ENCODE results near the gene CD40.

CD40 gene

DNA sequence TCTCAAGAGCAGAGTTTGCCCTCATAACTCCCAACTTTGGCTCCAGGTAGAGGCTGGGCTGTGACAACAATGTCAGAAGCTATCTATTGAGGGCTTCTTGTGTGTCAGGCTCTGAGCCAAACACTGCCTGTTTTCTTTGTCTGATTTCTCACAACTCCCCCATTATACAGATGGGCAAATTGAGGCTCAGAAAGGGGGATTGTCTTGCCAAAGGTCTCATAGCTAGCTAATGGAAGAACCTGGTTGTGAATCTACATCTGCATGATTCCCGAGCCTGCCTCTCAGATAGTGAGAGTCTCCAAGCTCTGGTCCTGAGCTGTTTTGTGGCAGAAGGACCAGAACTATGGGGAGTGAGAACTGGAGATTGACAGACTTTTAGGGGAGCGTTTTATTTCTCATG lies 1.4 kb downstream of the CD40 start:
- ATAC-seq (ENCODE audit: insufficient read depth, low read depth) (no peak), DNase-seq (no peak)
- H3K4me3 ChIP-seq (ENCODE audit: low read depth in 1 of 2, low read length in 2 of 2) = no peak overlapping the region
- no peak for TF ChIP-seq EZH2 (IDR thresholded peaks at IDR 0.05; ENCODE audit: borderline replicate concordance, low read depth, low read length, severe bottlenecking)
- TF ChIP-seq, protein P1, sequence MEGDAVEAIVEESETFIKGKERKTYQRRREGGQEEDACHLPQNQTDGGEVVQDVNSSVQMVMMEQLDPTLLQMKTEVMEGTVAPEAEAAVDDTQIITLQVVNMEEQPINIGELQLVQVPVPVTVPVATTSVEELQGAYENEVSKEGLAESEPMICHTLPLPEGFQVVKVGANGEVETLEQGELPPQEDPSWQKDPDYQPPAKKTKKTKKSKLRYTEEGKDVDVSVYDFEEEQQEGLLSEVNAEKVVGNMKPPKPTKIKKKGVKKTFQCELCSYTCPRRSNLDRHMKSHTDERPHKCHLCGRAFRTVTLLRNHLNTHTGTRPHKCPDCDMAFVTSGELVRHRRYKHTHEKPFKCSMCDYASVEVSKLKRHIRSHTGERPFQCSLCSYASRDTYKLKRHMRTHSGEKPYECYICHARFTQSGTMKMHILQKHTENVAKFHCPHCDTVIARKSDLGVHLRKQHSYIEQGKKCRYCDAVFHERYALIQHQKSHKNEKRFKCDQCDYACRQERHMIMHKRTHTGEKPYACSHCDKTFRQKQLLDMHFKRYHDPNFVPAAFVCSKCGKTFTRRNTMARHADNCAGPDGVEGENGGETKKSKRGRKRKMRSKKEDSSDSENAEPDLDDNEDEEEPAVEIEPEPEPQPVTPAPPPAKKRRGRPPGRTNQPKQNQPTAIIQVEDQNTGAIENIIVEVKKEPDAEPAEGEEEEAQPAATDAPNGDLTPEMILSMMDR (IDR thresholded peaks at IDR 0.05; ENCODE audit: borderline replicate concordance, extremely low read depth, low read length, poor library complexity, severe bottlenecking) = no peak
- H3K27ac ChIP-seq (ENCODE audit: low read length) = no peak overlapping the region
- H3K4me2 ChIP-seq (ENCODE audit: insufficient read depth, low read length) = no peak overlapping the region
- H3K27me3 ChIP-seq (ENCODE audit: insufficient read depth, low read length, poor library complexity) = peaks cover 6% of the 10 kb centered on the region
- H2AFZ ChIP-seq (ENCODE audit: low read depth, low read length) = no peak overlapping the region
- H3K36me3 ChIP-seq (ENCODE audit: insufficient read depth, low read length) = no peaks in the 10 kb centered on the region
- no peaks in the 10 kb centered on the region for H4K20me1 ChIP-seq (ENCODE audit: insufficient read depth, low read length)
- no peak overlapping the region for H3K9ac ChIP-seq (ENCODE audit: low read depth, low read length)
- H3K79me2 ChIP-seq (ENCODE audit: insufficient read depth, low read length) = no peaks in the 10 kb centered on the region
- no peaks in the 10 kb centered on the region for H3K4me1 ChIP-seq (ENCODE audit: insufficient read depth, low read length)
- H3K9me3 ChIP-seq (ENCODE audit: insufficient read depth, low read length, severe bottlenecking) = no peaks in the 10 kb centered on the region

DNA sequence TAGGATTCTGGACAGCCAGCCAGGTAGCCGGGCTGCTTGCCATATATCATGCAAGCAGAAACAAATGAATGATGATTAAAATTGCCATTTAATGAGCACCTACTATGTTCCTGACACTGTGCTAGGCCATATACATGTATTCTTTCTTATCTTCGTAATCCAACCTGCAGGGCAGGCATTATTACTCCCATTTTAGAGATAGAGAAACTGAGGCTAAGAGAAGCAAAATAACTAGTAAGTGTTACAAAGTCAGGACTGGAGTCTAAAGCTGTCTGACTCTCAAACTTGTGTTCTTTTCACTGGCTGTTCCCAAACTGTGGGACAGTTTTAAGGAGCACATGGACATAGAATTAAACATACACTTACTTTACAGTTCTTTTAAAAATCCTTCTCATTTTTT lies 2.0 kb downstream of the CD40 start:
- no peak overlapping the region for H3K9ac ChIP-seq (ENCODE audit: low read depth, low read length)
- H3K4me3 ChIP-seq (ENCODE audit: low read depth in 1 of 2, low read length in 2 of 2) = no peak overlapping the region
- no peaks in the 10 kb centered on the region for H4K20me1 ChIP-seq (ENCODE audit: insufficient read depth, low read length)
- H3K4me1 ChIP-seq (ENCODE audit: insufficient read depth, low read length) = no peaks in the 10 kb centered on the region
- no peak overlapping the region for H3K27ac ChIP-seq (ENCODE audit: low read length)
- peaks cover 6% of the 10 kb centered on the region for H3K27me3 ChIP-seq (ENCODE audit: insufficient read depth, low read length, poor library complexity)
- no peak for DNase-seq
- no peak overlapping the region for H3K4me2 ChIP-seq (ENCODE audit: insufficient read depth, low read length)
- H3K9me3 ChIP-seq (ENCODE audit: insufficient read depth, low read length, severe bottlenecking) = no peaks in the 10 kb centered on the region
- no peak overlapping the region for H2AFZ ChIP-seq (ENCODE audit: low read depth, low read length)
- no peak for ATAC-seq (ENCODE audit: insufficient read depth, low read depth)
- TF ChIP-seq, protein P1 (IDR thresholded peaks at IDR 0.05; ENCODE audit: borderline replicate concordance, extremely low read depth, low read length, poor library complexity, severe bottlenecking) = no peak
- TF ChIP-seq EZH2 (IDR thresholded peaks at IDR 0.05; ENCODE audit: borderline replicate concordance, low read depth, low read length, severe bottlenecking) = no peak
- H3K79me2 ChIP-seq (ENCODE audit: insufficient read depth, low read length) = no peaks in the 10 kb centered on the region
- H3K36me3 ChIP-seq (ENCODE audit: insufficient read depth, low read length) = no peaks in the 10 kb centered on the region

DNA sequence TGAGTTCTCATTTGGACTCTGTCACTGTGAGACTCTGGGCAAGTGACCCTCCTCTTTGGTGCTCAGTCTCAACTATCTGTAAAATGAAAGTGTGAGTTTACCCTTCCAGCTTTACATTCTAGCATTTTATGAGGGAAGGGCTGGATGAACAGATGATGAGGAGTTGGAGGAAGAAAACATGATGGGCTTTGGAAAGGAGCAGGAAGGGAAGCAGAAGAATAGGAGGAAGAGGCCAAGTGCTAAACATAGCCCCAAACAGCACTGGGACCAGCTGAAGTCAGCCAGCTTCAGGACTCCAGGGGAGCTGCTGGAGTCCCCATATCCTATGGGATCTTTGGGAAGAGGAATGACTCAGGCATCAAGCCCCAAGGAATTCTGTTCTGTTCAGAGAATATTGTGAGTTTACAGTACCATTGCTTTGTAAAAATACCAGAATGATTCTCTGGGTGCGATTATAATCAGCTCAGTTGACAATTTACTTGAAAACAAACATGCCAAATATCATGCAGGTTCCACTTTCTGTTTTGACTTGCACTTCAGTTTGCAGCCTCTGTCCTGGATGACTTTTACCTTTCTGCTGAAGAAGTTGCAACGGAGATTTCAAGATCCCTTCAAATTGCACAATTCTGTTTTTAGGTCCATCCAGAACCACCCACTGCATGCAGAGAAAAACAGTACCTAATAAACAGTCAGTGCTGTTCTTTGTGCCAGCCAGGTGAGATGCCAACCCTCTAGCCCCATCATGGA lies 3.2 kb downstream of the CD40 start:
- Histone ChIP-seq H3K27ac (ENCODE audit: low read length) (no peak overlapping the region), H3K9me3 (ENCODE audit: insufficient read depth, low read length, severe bottlenecking) (no peaks in the 10 kb centered on the region), H3K4me2 (ENCODE audit: insufficient read depth, low read length) (no peak overlapping the region), H3K27me3 (ENCODE audit: insufficient read depth, low read length, poor library complexity) (peaks cover 6% of the 10 kb centered on the region), H3K79me2 (ENCODE audit: insufficient read depth, low read length) (no peaks in the 10 kb centered on the region), H4K20me1 (ENCODE audit: insufficient read depth, low read length) (no peaks in the 10 kb centered on the region), H3K9ac (ENCODE audit: low read depth, low read length) (no peak overlapping the region), H3K4me3 (ENCODE audit: low read depth in 1 of 2, low read length in 2 of 2) (no peak overlapping the region), H3K4me1 (ENCODE audit: insufficient read depth, low read length) (no peaks in the 10 kb centered on the region), H2AFZ (ENCODE audit: low read depth, low read length) (no peak overlapping the region), H3K36me3 (ENCODE audit: insufficient read depth, low read length) (no peaks in the 10 kb centered on the region)
- no peak for ATAC-seq (ENCODE audit: insufficient read depth, low read depth)
- TF ChIP-seq, protein P1 (IDR thresholded peaks at IDR 0.05; ENCODE audit: borderline replicate concordance, extremely low read depth, low read length, poor library complexity, severe bottlenecking) = no peak
- DNase-seq = no peak
